Upper lobe of left lung (tissue), 4 donors: ENCODE measurements around the gene FKBP3.

Source experiments
- CTCF ChIP-seq, 6 experiments: fragments of 450-650 bp in 4 of 6; fragments of 200-600 bp in 2 of 6; sonication (generic) in 2 of 6; IDR thresholded peaks; one replicate each; pipeline ENCODE4 v1.5.1; 2016 to 2019; ENCODE audit warnings: antibody characterized with exemption in 6 of 6
- EP300 ChIP-seq, 4 donors: sonication (generic); formaldehyde crosslinking; IDR thresholded peaks; one replicate each; pipeline ENCODE4 v1.5.1; 2017; ENCODE audit warnings: antibody characterized with exemption in 4 of 4, control low read depth in 2 of 4
- POLR2A ChIP-seq, 4 donors: fragments of 450-650 bp; IDR thresholded peaks; one replicate each; pipeline ENCODE4 v1.5.1; 2016 to 2017; ENCODE audit warnings: antibody characterized with exemption in 4 of 4, mild to moderate bottlenecking in 2 of 4

GRCh38 chr14:45073231-45073879, 60.9 kb downstream of the FKBP3 start:
- TF ChIP-seq POLR2A (IDR thresholded peaks at IDR 0.05) (no peak), CTCF (IDR thresholded peaks at IDR 0.05) (no peak), EP300 (IDR thresholded peaks at IDR 0.05) (no peak)
